K562 (cell line): ENCODE data around the gene HTR3E. TPM values are rescaled to one million over a fixed set of nuclear protein-coding genes. Genes with fewer than 3 reads are reported as not detected.

Source experiments
- ATAC-seq: fragments of 200-7000 bp; cut with Tn5 transposase; 3 replicates; pipeline ENCODE4 v1.9.1; 2020; ENCODE audit warnings: moderate library complexity
- BruUV-seq: library from RNA; stranded (reverse); fragments of 400-500 nt; replicated peaks from 2 replicates; lab custom pipeline; 2021; lab: Mats Ljungman, UMichigan
- CTCF ChIA-PET: fragments of 300-600 bp; formaldehyde crosslinking; extraction: SDS; loops from one replicate; lab custom pipeline; 2021; ENCODE audit warnings: low intra/inter-chr PET ratio; lab: Yijun Ruan, JAX
- POLR2A ChIA-PET: fragments of 300-600, 350-650 bp; sonication (Branson Sonifier 250); formaldehyde crosslinking; extraction: SDS; loops from one replicate; lab custom pipeline; 2021; ENCODE audit warnings: antibody characterized with exemption, inconsistent platforms; lab: Yijun Ruan, JAX
- DNase-seq, 4 experiments: peaks; one replicate each; pipeline versions ENCODE4 v3.0.0 to v3.0.0-alpha.2; 2011 to 2018; ENCODE audit warnings: low spot score in 3 of 4, mixed read lengths in 3 of 4; ENCODE audit errors: extremely low read depth in 1 of 4
- FAIRE-seq: peaks from 2 replicates; lab custom pipeline; 2011; peaks lifted over from hg19 to GRCh38; lab: Jason Lieb, UNC
- H2AFZ ChIP-seq: 2 replicates; pipeline ENCODE4 v1.6.0; 2011; ENCODE audit warnings: low read depth, low read length, control low read depth, inconsistent platforms
- H3K27ac ChIP-seq: fragments of 200-600 bp; 3 replicates; pipeline ENCODE4 v1.8.0; 2011; ENCODE audit warnings: low read depth, mild to moderate bottlenecking, control low read depth, inconsistent platforms, low read length, moderate library complexity, mixed read lengths; ENCODE audit errors: extremely low read depth
- H3K27me3 ChIP-seq, 2 experiments: fragments of 300-600 bp in 1 of 2; 2 replicates in 1 of 2; 3 replicates in 1 of 2; pipeline versions ENCODE4 v1.6.0 to v1.8.0; 2011; ENCODE audit warnings: inconsistent platforms in 2 of 2, low read length in 2 of 2, mild to moderate bottlenecking in 1 of 2, mixed read lengths in 1 of 2, moderate library complexity in 1 of 2; ENCODE audit not compliant: control insufficient read depth in 2 of 2, insufficient read depth in 2 of 2
- H3K36me3 ChIP-seq: fragments of 300-600 bp; 3 replicates; pipeline ENCODE4 v1.8.0; 2011; ENCODE audit warnings: mild to moderate bottlenecking, low read length, inconsistent platforms; ENCODE audit not compliant: control insufficient read depth, insufficient read depth
- H3K4me1 ChIP-seq, 2 experiments: fragments of 200-600 bp in 1 of 2; replicated peaks in 1 of 2; 2 replicates in 1 of 2; 3 replicates in 1 of 2; pipeline versions ENCODE4 v1.5.1 to v1.8.0; 2011; ENCODE audit warnings: inconsistent platforms in 2 of 2, low read length in 2 of 2, mild to moderate bottlenecking in 1 of 2, mixed read lengths in 1 of 2, moderate library complexity in 1 of 2; ENCODE audit not compliant: control insufficient read depth in 2 of 2, insufficient read depth in 2 of 2
- H3K4me2 ChIP-seq: 2 replicates; pipeline ENCODE4 v1.6.1; 2011; ENCODE audit warnings: low read length, control low read depth, inconsistent platforms, mixed read lengths; ENCODE audit not compliant: insufficient read depth
- H3K4me3 ChIP-seq: fragments of 200-600 bp; sonication (generic), shearing (Covaris generic); 2 replicates; pipeline ENCODE4 v1.5.1; 2016; ENCODE audit warnings: control low read depth, inconsistent platforms
- H3K79me2 ChIP-seq: fragments of 200-600 bp; 3 replicates; pipeline ENCODE4 v1.8.0; 2011; ENCODE audit warnings: low read length, inconsistent platforms; ENCODE audit not compliant: control insufficient read depth, insufficient read depth
- H3K9ac ChIP-seq, 2 experiments: 2 replicates each; pipeline versions ENCODE4 v1.6.0 to v1.6.1; 2011; ENCODE audit warnings: low read depth in 2 of 2, low read length in 2 of 2, control low read depth in 1 of 2, inconsistent platforms in 1 of 2, mild to moderate bottlenecking in 1 of 2, mixed read lengths in 1 of 2; ENCODE audit not compliant: insufficient read depth in 1 of 2
- H3K9me1 ChIP-seq: one replicate; pipeline ENCODE4 v1.6.0; 2011; ENCODE audit warnings: inconsistent platforms, mild to moderate bottlenecking, low read length, moderate library complexity; ENCODE audit not compliant: control insufficient read depth, insufficient read depth
- H3K9me3 ChIP-seq: replicated peaks from 2 replicates; pipeline ENCODE4 v1.5.1; 2011; ENCODE audit warnings: low read depth, low read length, inconsistent platforms; ENCODE audit not compliant: control insufficient read depth, insufficient read depth
- H4K20me1 ChIP-seq: replicated peaks from 2 replicates; pipeline ENCODE4 v1.6.1; 2011; ENCODE audit warnings: low read length, inconsistent platforms, mixed read lengths; ENCODE audit not compliant: control insufficient read depth, insufficient read depth
- BCL6 ChIP-seq: fragments of 250-450 bp; sonication (Bioruptor Pico); IDR thresholded peaks from 2 replicates; pipeline ENCODE4 v1.4.0; 2020
- BMI1 ChIP-seq: fragments of 150-350 bp; IDR thresholded peaks from 2 replicates; pipeline ENCODE4 v1.6.1; 2014; ENCODE audit warnings: low read length
- CBFB ChIP-seq: sonication (generic); formaldehyde crosslinking; IDR thresholded peaks from 2 replicates; pipeline ENCODE4 v1.4.0; 2020; ENCODE audit warnings: mild to moderate bottlenecking, missing genetic modification reagents
- CREM ChIP-seq: IDR thresholded peaks from 2 replicates; pipeline ENCODE4 v1.6.1; 2014; ENCODE audit warnings: antibody characterized with exemption, low read depth
- FOXK2 ChIP-seq, 2 experiments: fragments of 450-650 bp; IDR thresholded peaks in 1 of 2; conservative IDR thresholded peaks in 1 of 2; 2 replicates each; pipeline ENCODE4 v1.6.1; 2016; ENCODE audit warnings: low read depth in 2 of 2, mild to moderate bottlenecking in 1 of 2
- KHSRP ChIP-seq: fragments of 450-650 bp; IDR thresholded peaks from 2 replicates; pipeline ENCODE4 v1.6.1; 2017
- LARP7 ChIP-seq: fragments of 450-650 bp; IDR thresholded peaks from 2 replicates; pipeline ENCODE4 v1.6.1; 2016
- MCM5 ChIP-seq: fragments of 450-650 bp; IDR thresholded peaks from 2 replicates; pipeline ENCODE4 v1.6.1; 2016; ENCODE audit warnings: low read depth
- NRF1 ChIP-seq, 2 experiments: fragments of 450-650 bp; IDR thresholded peaks in 1 of 2; conservative IDR thresholded peaks in 1 of 2; 2 replicates each; pipeline ENCODE4 v1.6.1; 2014; ENCODE audit warnings: mild to moderate bottlenecking in 2 of 2
- POLR2A ChIP-seq: fragments of 450-650 bp; conservative IDR thresholded peaks from 2 replicates; pipeline ENCODE4 v1.6.1; 2016
- RAD21 ChIP-seq, 2 experiments: fragments of 250-450 bp in 1 of 2; fragments of 450-650 bp in 1 of 2; sonication (Bioruptor Pico) in 1 of 2; formaldehyde crosslinking in 1 of 2; IDR thresholded peaks in 1 of 2; conservative IDR thresholded peaks in 1 of 2; 2 replicates each; pipeline versions ENCODE4 v1.4.0 to v1.8.0; 2020 to 2022; ENCODE audit warnings: mild to moderate bottlenecking in 2 of 2, moderate library complexity in 1 of 2
- RB1 ChIP-seq: fragments of 450-650 bp; IDR thresholded peaks from 2 replicates; pipeline ENCODE4 v1.6.1; 2017; ENCODE audit warnings: low read depth, mild to moderate bottlenecking
- RBFOX2 ChIP-seq: fragments of 200-400 bp; formaldehyde crosslinking; IDR thresholded peaks from 2 replicates; pipeline ENCODE4 v1.6.1; 2017; ENCODE audit warnings: low read depth, mild to moderate bottlenecking, low read length, moderate library complexity
- RBM34 ChIP-seq: fragments of 200-400 bp; formaldehyde crosslinking; IDR thresholded peaks from 2 replicates; pipeline ENCODE4 v1.6.1; 2018; ENCODE audit warnings: low read length, borderline replicate concordance; ENCODE audit not compliant: insufficient read depth
- SIX5 ChIP-seq, 2 experiments: IDR thresholded peaks; 2 replicates each; pipeline ENCODE4 v1.6.1; 2011; ENCODE audit warnings: low read length in 2 of 2, borderline replicate concordance in 1 of 2, low read depth in 1 of 2, mild to moderate bottlenecking in 1 of 2, moderate library complexity in 1 of 2; ENCODE audit not compliant: insufficient read depth in 1 of 2
- SRF ChIP-seq, 2 experiments: fragments of 250-450, 450-650 bp in 1 of 2; sonication (Bioruptor Pico) in 1 of 2; sonication (generic) in 1 of 2; formaldehyde crosslinking; IDR thresholded peaks; 2 replicates each; pipeline versions ENCODE4 v1.5.0 to v1.5.1; 2020 to 2022; ENCODE audit warnings: mild to moderate bottlenecking in 1 of 2, missing genetic modification reagents in 1 of 2
- TEAD4 ChIP-seq, 2 experiments: sonication (generic) in 1 of 2; formaldehyde crosslinking in 1 of 2; IDR thresholded peaks; 2 replicates each; pipeline versions ENCODE4 v1.6.1 to v1.8.0; 2012 to 2022; ENCODE audit warnings: borderline replicate concordance in 1 of 2, inconsistent platforms in 1 of 2, low read length in 1 of 2, mild to moderate bottlenecking in 1 of 2, missing genetic modification reagents in 1 of 2
- TGIF2 ChIP-seq: sonication (generic); formaldehyde crosslinking; IDR thresholded peaks from 2 replicates; pipeline ENCODE4 v1.8.1; 2022; ENCODE audit warnings: mild to moderate bottlenecking, missing genetic modification reagents, moderate library complexity
- TSHZ1 ChIP-seq: fragments of 250-450 bp; sonication (Bioruptor Pico); IDR thresholded peaks from 2 replicates; pipeline ENCODE4 v1.4.0; 2020; ENCODE audit warnings: mild to moderate bottlenecking, moderate library complexity
- ZNF140 ChIP-seq: fragments of 250-450 bp; sonication (Bioruptor Pico); IDR thresholded peaks from 2 replicates; pipeline ENCODE4 v1.8.0; 2021; ENCODE audit warnings: moderate library complexity, mild to moderate bottlenecking, inconsistent platforms
- ZSCAN32 ChIP-seq: fragments of 450-650 bp; formaldehyde crosslinking; IDR thresholded peaks from 2 replicates; pipeline ENCODE4 v1.4.0; 2020; ENCODE audit warnings: mild to moderate bottlenecking, moderate library complexity
- WGBS: fragments of 100-300 bp; shearing (Covaris generic); methylation state at CpG from one replicate; pipeline ENCODE4 v1.1.6; 2016; ENCODE audit warnings: low coverage, mixed read lengths; ENCODE audit not compliant: insufficient coverage; ENCODE audit errors: missing lambda C conversion rate; 5-methylcytosine and 5-hydroxymethylcytosine counted together
- in situ Hi-C: fragments of 300-500 bp; cut with MboI; formaldehyde crosslinking; loops from 4 replicates; pipeline ENCODE4 v1.15.0; 2018; ENCODE audit warnings: inconsistent platforms, mixed read lengths
- intact Hi-C: fragments of 100-400 bp; cut with micrococcal nuclease; formaldehyde crosslinking; loops from 2 replicates; pipeline ENCODE4 v1.14.2; 2022
- polyA plus RNA-seq, 8 experiments: library from polyadenylated mRNA; depleted of rRNA in 4 of 8; stranded (reverse) in 5 of 8; unstranded in 3 of 8; fragments of >200 nt; fragmentation: Nextera tagmentation in 2 of 8; fragmentation: Illumina TruSeq in 1 of 8; extraction: Ambion mirVana in 2 of 8; extraction: Trizol in 1 of 8; gene quantifications; 2 replicates each; pipeline versions ENCODE4 v1.2.1 to v1.2.3, GENCODE V29; 2011 to 2014; ENCODE audit warnings: inconsistent platforms in 1 of 8, missing spikeins in 1 of 8
- total RNA-seq, 7 experiments: library from RNA; depleted of rRNA in 6 of 7; stranded (reverse); fragments of >200 nt in 6 of 7; fragmentation: Illumina TruSeq in 2 of 7; extraction: Trizol in 2 of 7; gene quantifications; 2 replicates each; pipeline versions ENCODE4 v1.2.1 to v1.2.3, GENCODE V29; 2011 to 2021; ENCODE audit warnings: low replicate concordance in 1 of 7

Gene HTR3E
- total and polyA plus RNA-seq, 9 of the 15 experiments (the other 6 are each of a cell fraction or from before 2014, with no cell fraction given): not detected

GRCh38 chr3:184082465-184082864, 14.4 kb upstream of the HTR3E start (continued):
- TF ChIP-seq ZSCAN32 (CRISPR knock-in tag) (no peak), NRF1 (conservative IDR thresholded peaks at IDR 0.05 in 1 of 2, IDR thresholded peaks at IDR 0.05 in 1 of 2) (no peak), ZNF140 (CRISPR knock-in tag) (no peak), MCM5 (no peak), SIX5 (IDR thresholded peaks at IDR 0.05; ENCODE audit: borderline replicate concordance in 1 of 2, insufficient read depth in 1 of 2, low read depth in 1 of 2, low read length in 2 of 2) (no peak)
- TF ChIP-seq, all 486 proteins: peak for 0

GRCh38 chr3:184085389-184085852, 11.4 kb upstream of the HTR3E start:
- Histone ChIP-seq H3K27me3 (no peaks in the 10 kb centered on the region; a peak in 1 of 5 replicates), H3K79me2 (no peaks in the 10 kb centered on the region), H3K9ac (no peak overlapping the region), H3K4me3 (no peak overlapping the region), H3K27ac (no peak overlapping the region), H3K9me1 (no peaks in the 10 kb centered on the region), H3K36me3 (no peaks in the 10 kb centered on the region), H4K20me1 (no peaks in the 10 kb centered on the region), H3K9me3 (no peaks in the 10 kb centered on the region), H2AFZ (no peak overlapping the region), H3K4me1 (peaks cover 4 to 18% of the 10 kb centered on the region in 2 experiments; a peak in 3 of 5 replicates), H3K4me2 (no peak overlapping the region)
- FAIRE-seq (peak; percentile 82), ATAC-seq (peak; percentile 74), DNase-seq (peak in 2 of 4 experiments; percentile 46 to 53)
- no TSS peak for BruUV-seq
- WGBS: 2% methylated on average over 3 of the region's 3 CpGs
- intact Hi-C loops: no loop called here
- CTCF ChIA-PET: no interaction called here
- in situ Hi-C loops: no loop called here
- POLR2A ChIA-PET: no interaction called here
- TF ChIP-seq KHSRP (no peak), TEAD4 (IDR thresholded peaks at IDR 0.05; ENCODE audit: low read length) (peak; percentile 50; the same call in 1 of the 2 replicates), TEAD4 (CRISPR knock-in tag; IDR thresholded peaks at IDR 0.05; ENCODE audit: borderline replicate concordance) (no peak), RAD21 (CRISPR knock-in tag; conservative IDR thresholded peaks at IDR 0.05 in 1 of 2, IDR thresholded peaks at IDR 0.05 in 1 of 2) (no peak), POLR2A (no peak), FOXK2 (conservative IDR thresholded peaks at IDR 0.05 in 1 of 2, IDR thresholded peaks at IDR 0.05 in 1 of 2; ENCODE audit: low read depth in 2 of 2) (peak in 1 of 2 experiments; percentile 35; a peak in 1 of 4 replicates), RB1 (no peak), RBFOX2 (no peak), BCL6 (no peak), CBFB (no peak), RBM34 (no peak), TGIF2 (CRISPR knock-in tag) (no peak), TSHZ1 (CRISPR knock-in tag) (no peak), LARP7 (no peak), BMI1 (no peak), CREM (0 out of 2 replicates have a peak, but pooled peaks have one; percentile 15), SRF (CRISPR knock-in tag; IDR thresholded peaks at IDR 0.05) (no peak)
